HEK293 (cell line): Measurements from ENCODE around the gene ZNF84.

ENCODE experiments used
- CTCF ChIP-seq: fragments of 450-650 bp; formaldehyde crosslinking; IDR thresholded peaks from 2 replicates; pipeline ENCODE4 v1.5.1; 2016; ENCODE audit warnings: missing biosample characterization, missing genetic modification characterization
- ZNF404 ChIP-seq: fragments of 450-650 bp; formaldehyde crosslinking; IDR thresholded peaks from 2 replicates; pipeline ENCODE4 v1.5.1; 2017; ENCODE audit warnings: missing biosample characterization, missing genetic modification characterization
- ZNF548 ChIP-seq: fragments of 450-650 bp; formaldehyde crosslinking; IDR thresholded peaks from 2 replicates; pipeline ENCODE4 v1.5.1; 2016; ENCODE audit warnings: missing biosample characterization, missing genetic modification characterization
- ZNF629 ChIP-seq: fragments of 450-650 bp; formaldehyde crosslinking; IDR thresholded peaks from 2 replicates; pipeline ENCODE4 v1.5.1; 2017; ENCODE audit warnings: missing biosample characterization, missing genetic modification characterization
- ZNF707 ChIP-seq: fragments of 450-650 bp; formaldehyde crosslinking; IDR thresholded peaks from 2 replicates; pipeline ENCODE4 v1.5.1; 2016; ENCODE audit warnings: missing biosample characterization, missing genetic modification characterization
- TF ChIP-seq, protein P1 (sequence below): fragments of 450-650 bp; formaldehyde crosslinking; IDR thresholded peaks from 2 replicates; pipeline ENCODE4 v1.5.1; 2016; ENCODE audit warnings: missing biosample characterization, missing genetic modification characterization, low read depth
- TF ChIP-seq, protein P2 (sequence below): fragments of 450-650 bp; formaldehyde crosslinking; IDR thresholded peaks from 2 replicates; pipeline ENCODE4 v1.5.1; 2016; ENCODE audit warnings: missing biosample characterization, missing genetic modification characterization

DNA sequence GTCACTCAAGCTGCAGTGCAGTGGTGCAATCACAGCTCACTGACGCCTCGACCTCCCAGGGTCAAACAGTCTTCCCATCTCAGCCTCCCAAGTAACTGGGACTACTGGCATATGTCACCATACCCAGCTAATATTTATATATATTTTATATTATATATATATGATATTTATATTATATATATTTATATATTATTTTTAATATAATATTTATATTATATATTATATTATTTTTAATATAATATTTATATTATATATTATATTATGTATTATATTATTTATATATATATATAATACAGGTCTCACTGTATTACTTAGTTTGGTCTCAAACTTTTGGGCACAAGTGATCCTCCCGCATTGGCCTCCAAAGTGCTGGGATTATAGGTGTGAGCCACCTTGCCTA lies 9.4 kb downstream of the ZNF84 start:
- TF ChIP-seq, protein P1, sequence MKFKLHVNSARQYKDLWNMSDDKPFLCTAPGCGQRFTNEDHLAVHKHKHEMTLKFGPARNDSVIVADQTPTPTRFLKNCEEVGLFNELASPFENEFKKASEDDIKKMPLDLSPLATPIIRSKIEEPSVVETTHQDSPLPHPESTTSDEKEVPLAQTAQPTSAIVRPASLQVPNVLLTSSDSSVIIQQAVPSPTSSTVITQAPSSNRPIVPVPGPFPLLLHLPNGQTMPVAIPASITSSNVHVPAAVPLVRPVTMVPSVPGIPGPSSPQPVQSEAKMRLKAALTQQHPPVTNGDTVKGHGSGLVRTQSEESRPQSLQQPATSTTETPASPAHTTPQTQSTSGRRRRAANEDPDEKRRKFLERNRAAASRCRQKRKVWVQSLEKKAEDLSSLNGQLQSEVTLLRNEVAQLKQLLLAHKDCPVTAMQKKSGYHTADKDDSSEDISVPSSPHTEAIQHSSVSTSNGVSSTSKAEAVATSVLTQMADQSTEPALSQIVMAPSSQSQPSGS (tag by site-specific recombination), result no peak
- TF ChIP-seq, protein P2, sequence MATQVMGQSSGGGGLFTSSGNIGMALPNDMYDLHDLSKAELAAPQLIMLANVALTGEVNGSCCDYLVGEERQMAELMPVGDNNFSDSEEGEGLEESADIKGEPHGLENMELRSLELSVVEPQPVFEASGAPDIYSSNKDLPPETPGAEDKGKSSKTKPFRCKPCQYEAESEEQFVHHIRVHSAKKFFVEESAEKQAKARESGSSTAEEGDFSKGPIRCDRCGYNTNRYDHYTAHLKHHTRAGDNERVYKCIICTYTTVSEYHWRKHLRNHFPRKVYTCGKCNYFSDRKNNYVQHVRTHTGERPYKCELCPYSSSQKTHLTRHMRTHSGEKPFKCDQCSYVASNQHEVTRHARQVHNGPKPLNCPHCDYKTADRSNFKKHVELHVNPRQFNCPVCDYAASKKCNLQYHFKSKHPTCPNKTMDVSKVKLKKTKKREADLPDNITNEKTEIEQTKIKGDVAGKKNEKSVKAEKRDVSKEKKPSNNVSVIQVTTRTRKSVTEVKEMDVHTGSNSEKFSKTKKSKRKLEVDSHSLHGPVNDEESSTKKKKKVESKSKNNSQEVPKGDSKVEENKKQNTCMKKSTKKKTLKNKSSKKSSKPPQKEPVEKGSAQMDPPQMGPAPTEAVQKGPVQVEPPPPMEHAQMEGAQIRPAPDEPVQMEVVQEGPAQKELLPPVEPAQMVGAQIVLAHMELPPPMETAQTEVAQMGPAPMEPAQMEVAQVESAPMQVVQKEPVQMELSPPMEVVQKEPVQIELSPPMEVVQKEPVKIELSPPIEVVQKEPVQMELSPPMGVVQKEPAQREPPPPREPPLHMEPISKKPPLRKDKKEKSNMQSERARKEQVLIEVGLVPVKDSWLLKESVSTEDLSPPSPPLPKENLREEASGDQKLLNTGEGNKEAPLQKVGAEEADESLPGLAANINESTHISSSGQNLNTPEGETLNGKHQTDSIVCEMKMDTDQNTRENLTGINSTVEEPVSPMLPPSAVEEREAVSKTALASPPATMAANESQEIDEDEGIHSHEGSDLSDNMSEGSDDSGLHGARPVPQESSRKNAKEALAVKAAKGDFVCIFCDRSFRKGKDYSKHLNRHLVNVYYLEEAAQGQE (tag by site-specific recombination), result no peak
- TF ChIP-seq ZNF404 (no peak), CTCF (tag by site-specific recombination) (no peak), ZNF548 (tag by site-specific recombination) (no peak), ZNF707 (no peak), ZNF629 (tag by site-specific recombination) (no peak)
